Activated CD8-positive, alpha-beta memory T cell treated with anti-CD3 and anti-CD28 coated beads for 4 hours (primary cell): ENCODE measurements around the gene XPO6.

Experiments
- DNase-seq, 2 donors: peaks; one replicate each; pipeline ENCODE4 v3.0.0-alpha.2; 2020; ENCODE audit warnings: low read depth in 2 of 2

The XPO6 gene

DNA sequence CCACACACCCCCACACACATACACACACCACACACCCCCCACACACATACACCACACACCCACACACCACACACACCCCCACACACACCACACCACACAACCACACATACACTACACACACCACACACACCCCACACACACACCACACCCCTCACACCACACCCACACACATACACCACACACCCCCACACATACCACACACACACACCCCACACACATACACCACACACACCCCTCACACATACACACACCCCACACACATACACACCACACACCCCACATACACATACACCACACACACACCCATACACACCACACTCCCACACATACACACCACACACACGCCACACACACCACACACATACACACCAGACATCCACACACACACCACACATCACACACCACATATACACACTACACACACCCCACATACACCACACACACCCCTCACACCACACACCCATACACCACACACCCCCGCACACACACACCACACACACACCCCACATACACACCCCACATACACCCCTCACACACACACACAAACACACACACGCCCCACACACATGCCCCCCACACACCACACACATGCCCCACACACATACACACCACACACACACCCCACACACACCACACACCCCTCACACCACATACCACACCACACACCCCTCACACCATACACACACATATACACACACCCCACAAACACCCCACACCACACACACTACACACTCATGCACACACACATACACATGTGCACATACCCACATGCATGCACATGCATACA, 122.4 kb downstream of the XPO6 start:
- no peak for DNase-seq

- DNase-seq: no peak
Measured at GRCh38 chr16:28087675-28088300, 124.0 kb downstream of the XPO6 start.

GRCh38 chr16:28087140-28087660, 124.6 kb downstream of the XPO6 start:
- no peak for DNase-seq

DNA sequence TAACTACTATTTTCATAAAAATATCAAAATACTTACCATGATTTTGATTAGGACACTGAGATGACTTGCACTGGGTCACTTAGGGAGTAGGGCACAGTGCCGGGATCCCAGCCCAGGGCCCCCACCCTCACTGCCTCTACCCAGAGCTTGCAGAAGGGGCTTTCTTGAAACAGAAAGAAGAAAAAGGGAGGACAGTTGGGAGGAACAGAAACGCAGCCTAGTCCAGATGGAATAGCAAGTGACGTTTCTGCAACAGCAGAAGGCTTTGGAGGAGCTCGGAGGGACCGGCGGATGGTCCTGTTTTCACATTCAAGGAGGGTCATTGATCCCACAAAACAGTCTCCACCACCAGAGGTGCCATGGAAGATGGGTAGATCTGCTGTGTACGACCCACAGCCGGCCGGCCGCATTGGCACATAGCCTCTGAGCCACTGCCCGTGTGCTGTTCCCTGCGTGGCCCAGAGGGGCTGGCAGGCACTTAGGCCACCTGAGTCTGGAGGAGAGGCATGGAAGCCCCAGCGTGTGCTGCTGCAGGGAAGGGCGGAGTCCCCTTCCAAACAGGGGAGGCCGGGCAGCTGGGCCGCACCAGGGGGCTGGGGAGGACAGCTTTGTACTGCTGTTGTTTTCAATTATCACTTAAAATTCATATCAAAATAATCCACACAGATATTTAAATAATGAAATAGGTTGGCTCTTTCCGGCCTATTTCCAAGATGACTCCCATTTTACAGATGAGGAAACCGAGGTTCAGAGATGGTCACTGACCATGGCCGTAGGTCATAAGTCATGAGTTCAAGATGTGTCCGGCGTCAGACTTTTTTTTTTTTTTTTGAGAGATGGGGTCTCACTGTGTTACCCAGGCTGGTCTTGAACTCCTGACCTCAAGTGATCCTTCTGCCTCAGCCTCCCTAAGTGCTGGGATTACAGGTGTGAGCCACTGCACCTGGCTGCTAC, 125.3 kb downstream of the XPO6 start:
- DNase-seq: no peak

DNA sequence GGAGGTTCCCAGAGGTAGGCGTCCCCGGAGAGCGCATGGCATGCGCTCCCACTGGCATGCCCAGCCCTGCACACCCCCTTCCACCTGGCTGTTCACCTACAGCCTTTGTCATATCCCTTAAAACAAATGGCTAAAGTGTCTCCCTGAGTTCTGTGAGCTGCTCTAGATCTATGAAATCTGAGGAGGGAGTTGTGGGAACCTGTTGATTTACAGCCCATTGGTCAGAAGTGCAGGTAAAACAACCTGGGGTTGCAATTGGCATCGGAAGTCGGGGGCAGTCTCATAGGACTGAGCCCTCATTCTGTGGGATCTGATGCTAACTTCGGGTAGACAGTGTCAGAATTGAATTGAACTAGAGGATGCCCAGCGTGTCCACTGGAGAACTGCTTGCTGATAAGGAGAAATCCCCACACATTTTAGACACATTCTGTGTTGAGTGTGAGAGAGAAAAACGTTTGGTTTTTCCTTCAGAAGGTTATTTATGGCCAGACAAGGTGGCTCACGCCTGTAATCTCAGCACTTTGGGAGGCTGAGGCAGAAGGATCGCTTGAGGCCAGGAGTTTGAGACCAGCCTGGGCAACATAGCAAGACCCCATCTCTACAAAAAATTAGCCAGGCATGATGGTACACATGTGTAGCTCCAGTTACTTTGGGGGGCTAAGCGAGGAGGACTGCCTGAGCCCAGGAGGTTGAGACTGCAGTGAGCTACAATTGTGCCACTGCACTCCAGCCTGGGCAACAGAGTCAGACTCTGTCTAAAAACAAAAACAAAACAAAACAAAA, 126.2 kb downstream of the XPO6 start:
- DNase-seq: no peak

DNA sequence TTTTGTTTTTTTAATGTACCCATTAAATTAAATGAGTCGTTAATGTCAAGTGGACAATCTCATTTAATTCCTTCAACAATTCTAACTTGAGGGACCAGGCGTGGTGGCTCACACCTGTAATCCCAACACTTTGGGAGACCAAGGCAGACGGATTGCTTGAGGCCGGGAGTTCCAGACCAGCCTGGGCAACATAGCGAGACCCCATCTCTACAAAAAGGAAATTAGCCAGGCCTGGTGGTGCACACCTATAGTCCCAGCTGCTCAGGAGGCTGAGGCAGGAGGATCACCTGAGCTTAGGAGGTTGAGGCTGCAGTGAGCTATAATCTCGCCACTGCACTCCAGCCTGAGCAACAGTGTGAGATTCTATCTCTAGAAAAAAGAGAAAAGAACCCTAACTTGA, 127.6 kb downstream of the XPO6 start:
- DNase-seq: no peak

GRCh38 chr16:28082624-28083023, 129.1 kb downstream of the XPO6 start:
- DNase-seq: no peak

DNA sequence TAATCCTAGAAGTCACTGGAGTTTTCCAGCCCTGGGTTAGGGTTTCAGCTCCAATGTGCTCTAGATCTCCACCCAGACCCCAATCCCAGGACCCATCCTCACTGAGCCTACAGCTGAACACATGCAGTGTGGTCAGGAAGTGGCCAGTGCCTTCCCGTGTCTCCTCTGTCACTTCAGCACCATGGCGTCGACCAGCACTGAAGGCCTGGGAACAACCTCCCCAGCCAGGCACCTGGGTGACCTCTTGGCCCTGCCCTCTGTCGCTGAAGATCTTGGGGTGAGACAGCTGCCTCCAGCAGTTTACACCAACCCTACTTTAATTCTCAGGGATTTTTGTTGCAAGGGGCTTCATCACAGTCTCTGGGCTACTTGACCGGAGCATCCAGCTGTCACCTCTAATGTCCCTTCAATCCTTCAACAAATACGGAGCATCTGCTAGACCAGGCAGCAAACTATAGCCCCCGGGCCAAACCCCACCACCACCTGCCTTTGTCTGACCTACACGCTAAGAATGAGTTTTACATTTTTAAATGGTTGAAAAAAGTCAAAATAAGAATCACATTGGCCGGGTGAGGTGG, 130.3 kb downstream of the XPO6 start:
- DNase-seq: no peak

- DNase-seq: no peak
Measured at GRCh38 chr16:28078261-28078660, 133.5 kb downstream of the XPO6 start.

- DNase-seq: no peak
Measured at GRCh38 chr16:28073836-28074235, 137.9 kb downstream of the XPO6 start.

- DNase-seq: no peak
Measured at GRCh38 chr16:28072087-28072486, 139.7 kb downstream of the XPO6 start.

DNA sequence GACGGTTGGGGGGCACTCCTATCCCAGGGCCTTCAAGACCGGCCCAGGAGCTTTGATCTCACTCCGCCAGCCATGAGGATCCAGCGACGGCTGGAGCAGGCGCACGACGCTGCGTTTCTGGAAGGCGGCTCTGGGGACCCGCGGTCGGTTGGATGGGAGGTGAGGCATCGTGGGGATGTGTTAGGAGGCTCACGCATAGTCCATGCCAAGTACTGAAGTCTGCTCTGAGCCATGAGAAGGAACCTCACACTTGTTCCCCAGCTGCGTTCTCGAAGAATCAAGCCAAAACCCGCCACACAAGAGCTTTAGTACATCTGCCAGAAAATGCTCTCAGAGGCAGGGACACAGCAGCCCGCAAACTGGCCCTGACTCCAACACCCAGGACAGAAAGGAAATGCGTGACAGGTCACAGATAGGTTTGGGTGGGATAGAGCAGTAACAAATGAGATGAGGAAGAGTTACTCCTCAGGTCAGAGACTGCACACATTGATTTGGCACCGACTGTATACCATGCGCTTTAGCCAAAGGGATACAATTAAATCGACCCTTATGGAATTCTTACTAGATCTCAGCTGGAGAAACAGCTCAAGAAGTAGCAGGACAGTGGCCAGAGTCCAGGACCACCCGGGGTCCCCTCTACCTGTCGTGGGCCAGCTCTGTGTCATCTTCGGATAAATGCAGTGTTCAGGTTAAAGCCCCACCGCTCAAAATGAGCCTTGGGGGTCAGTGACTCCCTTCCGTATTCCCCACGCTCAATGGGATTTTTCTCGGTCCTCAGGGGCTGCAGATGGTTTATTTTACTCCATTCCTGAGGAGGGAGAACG, 141.6 kb downstream of the XPO6 start:
- DNase-seq: no peak

GRCh38 chr16:28068976-28069375, 142.8 kb downstream of the XPO6 start:
- DNase-seq: no peak

DNA sequence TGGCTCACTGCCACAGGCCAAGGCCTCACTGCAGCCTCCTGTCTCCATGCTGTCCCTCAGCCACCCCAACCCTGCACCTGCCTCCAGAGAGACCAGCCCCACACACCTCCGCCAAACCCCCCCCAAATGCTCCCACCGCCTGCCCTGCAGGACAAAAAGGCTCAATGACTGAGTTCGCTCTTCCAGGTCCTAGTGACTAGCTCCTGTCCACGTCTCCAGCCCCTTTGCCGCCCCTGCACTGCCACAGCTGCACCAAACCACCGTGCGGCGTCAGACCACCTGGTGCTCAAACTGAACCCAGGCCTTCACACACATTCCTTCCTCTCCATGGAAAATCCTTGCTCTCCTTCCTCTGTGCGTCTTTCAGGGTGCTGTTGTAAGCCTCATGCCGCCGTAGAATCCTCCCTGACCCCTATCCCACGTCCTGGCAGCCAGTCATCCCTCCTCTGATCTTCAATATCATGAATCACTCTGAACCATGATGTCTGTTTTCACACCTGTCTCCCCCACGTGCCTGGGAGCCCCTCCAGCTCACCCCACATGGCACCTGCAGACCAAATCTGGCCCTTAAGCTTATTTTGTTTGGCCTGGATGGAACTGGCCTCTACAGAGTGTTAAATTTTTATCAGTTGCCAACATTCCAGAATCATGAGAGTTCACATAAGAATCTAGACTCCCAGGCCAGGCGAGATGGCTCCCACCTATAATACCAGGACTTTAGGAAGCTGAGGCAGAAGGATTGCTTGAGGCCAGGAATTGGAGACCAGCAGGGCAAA, 144.0 kb downstream of the XPO6 start:
- DNase-seq: no peak

GRCh38 chr16:28064706-28065249, 147.0 kb downstream of the XPO6 start:
- DNase-seq: no peak

- DNase-seq: no peak
Measured at GRCh38 chr16:28064150-28064549, 147.6 kb downstream of the XPO6 start.

DNA sequence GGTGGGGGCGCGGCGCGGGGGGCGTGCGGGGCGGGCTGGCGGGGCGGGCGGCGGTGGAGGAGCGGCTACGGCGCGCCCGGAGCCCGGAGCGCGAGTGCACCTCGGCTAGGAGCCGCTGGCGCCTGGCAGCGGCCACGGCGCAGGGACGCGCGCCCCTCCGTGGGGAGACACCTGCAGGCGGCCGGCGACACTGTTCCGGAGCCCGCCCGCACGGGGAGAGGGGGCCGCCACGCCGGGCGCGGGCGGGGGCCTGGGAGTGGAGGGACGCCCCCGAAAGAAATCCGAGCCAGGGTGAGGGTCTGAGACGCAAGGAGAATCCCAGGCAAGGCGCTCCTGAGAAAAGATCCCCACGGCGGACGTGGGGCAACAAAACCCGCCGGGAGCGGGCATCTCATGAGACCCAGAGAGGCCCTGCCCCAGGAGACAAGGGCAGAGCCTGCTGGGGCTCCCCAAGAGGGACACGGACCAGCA, 148.1 kb downstream of the XPO6 start, which contains the start of gene GSG1L:
Gene GSG1L (minus strand): TSS at position 124 of the 471 bp plus-strand sequence. CDS start 290 bp downstream, outside the sequence.
- DNase-seq: no peak

- no peak for DNase-seq
Measured at GRCh38 chr16:28062847-28063521, 148.8 kb downstream of the XPO6 start.
